ENCODE measurements around the gene OR51G1.

OR51G1 gene

GRCh38 chr11:4881860-4882500 lies 42.2 kb downstream of the OR51G1 start, which contains the start of gene OR51T1:
Gene OR51T1 (plus strand): TSS chr11:4881900. CDS start chr11:4881900, 0 bp downstream.
- no peak for DNase-seq
- intact Hi-C loops (cut with DNase I) = no loop called here

GRCh38 chr11:4881188-4881587 lies 43.0 kb downstream of the OR51G1 start:
- intact Hi-C loops (cut with DNase I) = no loop called here
- no peak for DNase-seq

All from head of caudate nucleus (tissue), 42 donors.